ENCODE results near the gene EYA3. TPM values are rescaled to one million over a fixed set of nuclear protein-coding genes. Genes with fewer than 3 reads are reported as not detected.

EYA3 gene
- total and polyA plus RNA-seq, 2 of the 8 experiments (the other 6 are each of a cell fraction or from before 2014, with no cell fraction given): 15.0 to 33.9 TPM

- H3K9ac ChIP-seq (replicated peaks in 1 of 4; ENCODE audit: extremely low read depth in 1 of 4, low read depth in 3 of 4, low read length in 3 of 4): no peak overlapping the region
- no peak overlapping the region for H2BK15ac ChIP-seq (ENCODE audit: low read length)
- FAIRE-seq (no peak), DNase-seq (ENCODE audit: low read depth in 1 of 2, low spot score in 2 of 2) (no peak)
- no peak overlapping the region for H3K18ac ChIP-seq (ENCODE audit: extremely low read depth, low read length)
- H3K79me1 ChIP-seq (ENCODE audit: low read depth, low read length): no peaks in the 10 kb centered on the region
- no peak overlapping the region for H2BK5ac ChIP-seq (ENCODE audit: low read depth, low read length)
- H3K4ac ChIP-seq (replicated peaks; ENCODE audit: insufficient read length, low read depth, low read length): no peak overlapping the region
- no peak overlapping the region for H2AK5ac ChIP-seq (ENCODE audit: low read depth, low read length)
- CTCF ChIA-PET (ENCODE audit: partially characterized antibody): interaction anchor here (1.1 kb wide), 1 partner anchor 35 kb away, joined by 3 read pairs; no protein-coding TSS in a partner anchor
- H3K56ac ChIP-seq (replicated peaks; ENCODE audit: insufficient read length, low read depth, low read length): no peak overlapping the region
- 87% methylated on average over 4 of the region's 4 CpGs; no CpG with 5 or more reads in 1 of the 2 experiments for WGBS, 2 experiments (ENCODE audit: extremely low coverage in 1 of 2, insufficient coverage in 1 of 2, insufficient read length in 1 of 2, insufficient replicate concordance in 2 of 2, low coverage in 1 of 2, low lambda C conversion rate in 2 of 2, missing lambda C conversion rate in 1 of 2)
- no peak overlapping the region for H3K4me3 ChIP-seq (ENCODE audit: extremely low read depth in 1 of 4, insufficient read depth in 2 of 4, low read depth in 3 of 4, low read length in 4 of 4)
- no peak overlapping the region for H3K23ac ChIP-seq (ENCODE audit: insufficient read length)
- peaks cover 0 to 15% (median 2%) of the 10 kb centered on the region in 4 experiments; a peak in 5 of 8 replicates for H3K36me3 ChIP-seq (ENCODE audit: control insufficient read depth in 2 of 4, insufficient read depth in 4 of 4, low read length in 3 of 4)
- H3K9me3 ChIP-seq (ENCODE audit: insufficient read depth in 2 of 2, low read depth in 1 of 2, low read length in 1 of 2): no peaks in the 10 kb centered on the region
- no peak overlapping the region for H3K14ac ChIP-seq (ENCODE audit: insufficient read length)
- no peaks in the 10 kb centered on the region for H4K20me1 ChIP-seq (replicated peaks in 1 of 2; ENCODE audit: control insufficient read depth in 1 of 2, insufficient read depth in 2 of 2, low read length in 2 of 2)
- H2BK20ac ChIP-seq (ENCODE audit: low read length): no peak overlapping the region
- no peak overlapping the region for H4K91ac ChIP-seq (replicated peaks; ENCODE audit: insufficient read length, low read length)
- H3K4me2 ChIP-seq (ENCODE audit: insufficient read depth in 1 of 2, low read depth in 2 of 2, low read length in 2 of 2): no peak overlapping the region
- POLR2A ChIA-PET (ENCODE audit: partially characterized antibody): no interaction called here
- no peaks in the 10 kb centered on the region for H3K79me2 ChIP-seq (ENCODE audit: control insufficient read depth in 1 of 2, insufficient read depth in 2 of 2, low read length in 2 of 2)
- no peak overlapping the region for H3K27ac ChIP-seq (ENCODE audit: low read depth, low read length)
- no peak overlapping the region for H2BK120ac ChIP-seq (replicated peaks; ENCODE audit: low read depth, low read length)
- H3K4me1 ChIP-seq (replicated peaks in 1 of 4; ENCODE audit: control insufficient read depth in 3 of 4, insufficient read depth in 4 of 4, low read length in 3 of 4): no peaks in the 10 kb centered on the region
- no peaks in the 10 kb centered on the region for H3K27me3 ChIP-seq (replicated peaks in 1 of 4; ENCODE audit: control insufficient read depth in 3 of 4, extremely low read depth in 1 of 4, insufficient read depth in 3 of 4, low read length in 3 of 4)
- H4K5ac ChIP-seq (ENCODE audit: insufficient read length, low read depth, low read length): no peak overlapping the region
- H2BK12ac ChIP-seq (ENCODE audit: low read depth, low read length): no peak overlapping the region
- no peaks in the 10 kb centered on the region for H3K23me2 ChIP-seq (ENCODE audit: low read depth, low read length)
- no peak overlapping the region for H2AFZ ChIP-seq (ENCODE audit: low read length)
- no peak overlapping the region for H4K8ac ChIP-seq (ENCODE audit: extremely low read depth, insufficient read depth, low read length)
- no peak for TF ChIP-seq SUZ12 (IDR thresholded peaks at IDR 0.05; ENCODE audit: low read length)
- TF ChIP-seq SIN3A (conservative IDR thresholded peaks at IDR 0.05 in 1 of 2, IDR thresholded peaks at IDR 0.05 in 1 of 2; ENCODE audit: low read depth in 1 of 2, low read length in 2 of 2): no peak
- TF ChIP-seq TBP (IDR thresholded peaks at IDR 0.05; ENCODE audit: low read depth, low read length): no peak
- TF ChIP-seq MAFK (IDR thresholded peaks at IDR 0.05; ENCODE audit: low read depth, low read length): no peak
- TF ChIP-seq KDM1A (IDR thresholded peaks at IDR 0.05; ENCODE audit: borderline replicate concordance, low read length): no peak
- no peak for TF ChIP-seq NANOG (IDR thresholded peaks at IDR 0.05; ENCODE audit: insufficient read depth, low read depth, low read length, poor library complexity, severe bottlenecking)
- no peak for TF ChIP-seq HDAC2 (IDR thresholded peaks at IDR 0.05; ENCODE audit: borderline replicate concordance in 1 of 2, low read depth in 2 of 2, low read length in 2 of 2)
- TF ChIP-seq JUND (IDR thresholded peaks at IDR 0.05; ENCODE audit: low read length): no peak
- no peak for TF ChIP-seq POLR2A (IDR thresholded peaks at IDR 0.05; ENCODE audit: control extremely low read depth in 1 of 2, low read depth in 2 of 2, low read length in 2 of 2)
- TF ChIP-seq CEBPB (IDR thresholded peaks at IDR 0.05; ENCODE audit: low read depth, low read length): no peak
- TF ChIP-seq KDM4A (IDR thresholded peaks at IDR 0.05; ENCODE audit: low read depth, low read length, severe bottlenecking): no peak
- TF ChIP-seq FOSL1 (IDR thresholded peaks at IDR 0.05; ENCODE audit: insufficient read depth, low read depth, low read length): no peak
- TF ChIP-seq CBX8 (IDR thresholded peaks at IDR 0.05; ENCODE audit: borderline replicate concordance, low read depth, low read length): no peak
Measured at GRCh38 chr1:28035420-28035819, 53.0 kb downstream of the EYA3 start.

Measured in H1 (cell line).